ENCODE data around the gene WFIKKN2. TPM values are rescaled to one million over a fixed set of nuclear protein-coding genes. Genes with fewer than 3 reads are reported as not detected.

Gene WFIKKN2
- total and polyA plus RNA-seq, 2 of the 13 experiments (the other 11 are each of a cell fraction or from before 2014, with no cell fraction given): not detected

DNA sequence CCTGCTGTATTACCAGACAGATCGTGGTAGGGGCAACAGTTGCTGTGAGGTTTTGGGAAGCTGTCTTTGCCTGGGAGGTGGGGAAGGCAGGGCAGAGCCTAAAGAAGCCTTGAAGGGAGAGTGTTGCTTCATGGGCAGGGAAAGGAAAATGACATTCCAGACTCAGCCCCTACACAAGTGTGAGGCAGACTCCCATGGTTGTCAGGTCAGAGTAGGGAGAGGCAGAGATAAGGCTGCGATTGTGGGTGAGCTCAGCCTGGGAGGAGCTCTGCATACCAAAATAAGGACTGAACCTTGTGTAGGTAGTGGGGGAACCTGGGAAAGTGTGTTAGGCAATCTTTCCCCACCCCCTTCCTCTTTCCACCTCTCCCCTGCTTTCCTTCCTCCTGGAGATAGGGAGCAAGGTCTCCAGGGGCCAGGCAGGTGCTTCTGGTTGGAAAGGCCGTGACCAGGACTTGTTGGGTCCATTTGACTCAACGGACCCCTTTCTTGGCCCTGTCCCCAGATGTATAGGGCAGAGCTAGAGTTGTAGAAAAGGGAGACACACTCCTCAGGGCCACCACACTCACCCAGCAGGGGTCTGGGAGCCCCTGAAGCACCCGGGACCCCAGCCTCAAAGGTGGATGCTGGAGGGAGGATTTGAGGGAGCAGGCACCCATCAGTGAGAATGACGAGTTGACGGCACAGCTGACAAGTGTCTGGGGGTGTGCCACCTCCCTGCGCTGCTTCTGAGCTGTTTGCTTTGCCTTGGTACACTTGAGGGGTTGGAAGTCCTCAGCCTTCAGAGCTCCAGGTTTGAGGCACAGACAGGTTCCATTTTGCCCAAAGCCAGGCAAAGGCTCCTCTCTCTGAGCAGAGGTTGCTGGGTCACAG, 49.3 kb downstream of the WFIKKN2 start (continued):
- TF ChIP-seq, protein P1, sequence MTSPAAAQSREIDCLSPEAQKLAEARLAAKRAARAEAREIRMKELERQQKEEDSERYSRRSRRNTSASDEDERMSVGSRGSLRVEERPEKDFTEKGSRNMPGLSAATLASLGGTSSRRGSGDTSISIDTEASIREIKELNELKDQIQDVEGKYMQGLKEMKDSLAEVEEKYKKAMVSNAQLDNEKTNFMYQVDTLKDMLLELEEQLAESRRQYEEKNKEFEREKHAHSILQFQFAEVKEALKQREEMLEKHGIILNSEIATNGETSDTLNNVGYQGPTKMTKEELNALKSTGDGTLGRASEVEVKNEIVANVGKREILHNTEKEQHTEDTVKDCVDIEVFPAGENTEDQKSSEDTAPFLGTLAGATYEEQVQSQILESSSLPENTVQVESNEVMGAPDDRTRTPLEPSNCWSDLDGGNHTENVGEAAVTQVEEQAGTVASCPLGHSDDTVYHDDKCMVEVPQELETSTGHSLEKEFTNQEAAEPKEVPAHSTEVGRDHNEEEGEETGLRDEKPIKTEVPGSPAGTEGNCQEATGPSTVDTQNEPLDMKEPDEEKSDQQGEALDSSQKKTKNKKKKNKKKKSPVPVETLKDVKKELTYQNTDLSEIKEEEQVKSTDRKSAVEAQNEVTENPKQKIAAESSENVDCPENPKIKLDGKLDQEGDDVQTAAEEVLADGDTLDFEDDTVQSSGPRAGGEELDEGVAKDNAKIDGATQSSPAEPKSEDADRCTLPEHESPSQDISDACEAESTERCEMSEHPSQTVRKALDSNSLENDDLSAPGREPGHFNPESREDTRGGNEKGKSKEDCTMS (CRISPR knock-in tag; conservative IDR thresholded peaks at IDR 0.05): no peak
- TF ChIP-seq RELA (CRISPR knock-in tag; IDR thresholded peaks at IDR 0.05) (0 out of 2 replicates have a peak, but pooled peaks have one; percentile 32), ZNF552 (CRISPR knock-in tag; IDR thresholded peaks at IDR 0.05; ENCODE audit: borderline replicate concordance) (no peak), ZNF747 (CRISPR knock-in tag; IDR thresholded peaks at IDR 0.05; ENCODE audit: borderline replicate concordance) (no peak), ARNT2 (CRISPR knock-in tag; IDR thresholded peaks at IDR 0.05; ENCODE audit: low read depth) (peak; percentile 73; the same call in 1 of the 2 replicates), SMAD9 (CRISPR knock-in tag; IDR thresholded peaks at IDR 0.05) (no peak; the same call in 1 of the 2 replicates), WIZ (CRISPR knock-in tag; IDR thresholded peaks at IDR 0.05) (peak; percentile 51; the same call in 1 of the 2 replicates), SKI (IDR thresholded peaks at IDR 0.05; ENCODE audit: partially characterized antibody) (no peak), ZNF253 (CRISPR knock-in tag; IDR thresholded peaks at IDR 0.05; ENCODE audit: borderline replicate concordance) (no peak), KLF9 (CRISPR knock-in tag; IDR thresholded peaks at IDR 0.05; ENCODE audit: low read depth) (no peak), KLF16 (CRISPR knock-in tag; IDR thresholded peaks at IDR 0.05) (peak in 1 of 2 experiments; percentile 52; a peak in 1 of 4 replicates), RXRA (CRISPR knock-in tag; IDR thresholded peaks at IDR 0.05) (peak; percentile 72; the same call in 1 of the 2 replicates), NPAS2 (CRISPR knock-in tag; IDR thresholded peaks at IDR 0.05; ENCODE audit: borderline replicate concordance) (no peak), KLF13 (CRISPR knock-in tag; IDR thresholded peaks at IDR 0.05) (no peak)
- TF ChIP-seq, protein P2, sequence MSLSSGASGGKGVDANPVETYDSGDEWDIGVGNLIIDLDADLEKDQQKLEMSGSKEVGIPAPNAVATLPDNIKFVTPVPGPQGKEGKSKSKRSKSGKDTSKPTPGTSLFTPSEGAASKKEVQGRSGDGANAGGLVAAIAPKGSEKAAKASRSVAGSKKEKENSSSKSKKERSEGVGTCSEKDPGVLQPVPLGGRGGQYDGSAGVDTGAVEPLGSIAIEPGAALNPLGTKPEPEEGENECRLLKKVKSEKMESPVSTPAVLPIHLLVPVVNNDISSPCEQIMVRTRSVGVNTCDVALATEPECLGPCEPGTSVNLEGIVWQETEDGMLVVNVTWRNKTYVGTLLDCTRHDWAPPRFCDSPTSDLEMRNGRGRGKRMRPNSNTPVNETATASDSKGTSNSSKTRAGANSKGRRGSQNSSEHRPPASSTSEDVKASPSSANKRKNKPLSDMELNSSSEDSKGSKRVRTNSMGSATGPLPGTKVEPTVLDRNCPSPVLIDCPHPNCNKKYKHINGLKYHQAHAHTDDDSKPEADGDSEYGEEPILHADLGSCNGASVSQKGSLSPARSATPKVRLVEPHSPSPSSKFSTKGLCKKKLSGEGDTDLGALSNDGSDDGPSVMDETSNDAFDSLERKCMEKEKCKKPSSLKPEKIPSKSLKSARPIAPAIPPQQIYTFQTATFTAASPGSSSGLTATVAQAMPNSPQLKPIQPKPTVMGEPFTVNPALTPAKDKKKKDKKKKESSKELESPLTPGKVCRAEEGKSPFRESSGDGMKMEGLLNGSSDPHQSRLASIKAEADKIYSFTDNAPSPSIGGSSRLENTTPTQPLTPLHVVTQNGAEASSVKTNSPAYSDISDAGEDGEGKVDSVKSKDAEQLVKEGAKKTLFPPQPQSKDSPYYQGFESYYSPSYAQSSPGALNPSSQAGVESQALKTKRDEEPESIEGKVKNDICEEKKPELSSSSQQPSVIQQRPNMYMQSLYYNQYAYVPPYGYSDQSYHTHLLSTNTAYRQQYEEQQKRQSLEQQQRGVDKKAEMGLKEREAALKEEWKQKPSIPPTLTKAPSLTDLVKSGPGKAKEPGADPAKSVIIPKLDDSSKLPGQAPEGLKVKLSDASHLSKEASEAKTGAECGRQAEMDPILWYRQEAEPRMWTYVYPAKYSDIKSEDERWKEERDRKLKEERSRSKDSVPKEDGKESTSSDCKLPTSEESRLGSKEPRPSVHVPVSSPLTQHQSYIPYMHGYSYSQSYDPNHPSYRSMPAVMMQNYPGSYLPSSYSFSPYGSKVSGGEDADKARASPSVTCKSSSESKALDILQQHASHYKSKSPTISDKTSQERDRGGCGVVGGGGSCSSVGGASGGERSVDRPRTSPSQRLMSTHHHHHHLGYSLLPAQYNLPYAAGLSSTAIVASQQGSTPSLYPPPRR (CRISPR knock-in tag; IDR thresholded peaks at IDR 0.05; ENCODE audit: borderline replicate concordance): peak; percentile 82; the same call in 1 of the 2 replicates
- TF ChIP-seq, protein P3, sequence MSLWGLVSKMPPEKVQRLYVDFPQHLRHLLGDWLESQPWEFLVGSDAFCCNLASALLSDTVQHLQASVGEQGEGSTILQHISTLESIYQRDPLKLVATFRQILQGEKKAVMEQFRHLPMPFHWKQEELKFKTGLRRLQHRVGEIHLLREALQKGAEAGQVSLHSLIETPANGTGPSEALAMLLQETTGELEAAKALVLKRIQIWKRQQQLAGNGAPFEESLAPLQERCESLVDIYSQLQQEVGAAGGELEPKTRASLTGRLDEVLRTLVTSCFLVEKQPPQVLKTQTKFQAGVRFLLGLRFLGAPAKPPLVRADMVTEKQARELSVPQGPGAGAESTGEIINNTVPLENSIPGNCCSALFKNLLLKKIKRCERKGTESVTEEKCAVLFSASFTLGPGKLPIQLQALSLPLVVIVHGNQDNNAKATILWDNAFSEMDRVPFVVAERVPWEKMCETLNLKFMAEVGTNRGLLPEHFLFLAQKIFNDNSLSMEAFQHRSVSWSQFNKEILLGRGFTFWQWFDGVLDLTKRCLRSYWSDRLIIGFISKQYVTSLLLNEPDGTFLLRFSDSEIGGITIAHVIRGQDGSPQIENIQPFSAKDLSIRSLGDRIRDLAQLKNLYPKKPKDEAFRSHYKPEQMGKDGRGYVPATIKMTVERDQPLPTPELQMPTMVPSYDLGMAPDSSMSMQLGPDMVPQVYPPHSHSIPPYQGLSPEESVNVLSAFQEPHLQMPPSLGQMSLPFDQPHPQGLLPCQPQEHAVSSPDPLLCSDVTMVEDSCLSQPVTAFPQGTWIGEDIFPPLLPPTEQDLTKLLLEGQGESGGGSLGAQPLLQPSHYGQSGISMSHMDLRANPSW (CRISPR knock-in tag; IDR thresholded peaks at IDR 0.05; ENCODE audit: borderline replicate concordance): peak; percentile 56; the same call in 1 of the 2 replicates
